G401.6 (cell line): ENCODE data around the gene GTF2H2C_2.
"Not testable (repeated sequence)": the region's sequence is repeated elsewhere in the genome, so short reads cannot be mapped to it uniquely, and the experiment has no call there.

Experiments used
- FAIRE-seq: peaks from 2 replicates; lab custom pipeline; 2012; peaks lifted over from hg19 to GRCh38; lab: Jason Lieb, UNC

The GTF2H2C_2 gene

DNA sequence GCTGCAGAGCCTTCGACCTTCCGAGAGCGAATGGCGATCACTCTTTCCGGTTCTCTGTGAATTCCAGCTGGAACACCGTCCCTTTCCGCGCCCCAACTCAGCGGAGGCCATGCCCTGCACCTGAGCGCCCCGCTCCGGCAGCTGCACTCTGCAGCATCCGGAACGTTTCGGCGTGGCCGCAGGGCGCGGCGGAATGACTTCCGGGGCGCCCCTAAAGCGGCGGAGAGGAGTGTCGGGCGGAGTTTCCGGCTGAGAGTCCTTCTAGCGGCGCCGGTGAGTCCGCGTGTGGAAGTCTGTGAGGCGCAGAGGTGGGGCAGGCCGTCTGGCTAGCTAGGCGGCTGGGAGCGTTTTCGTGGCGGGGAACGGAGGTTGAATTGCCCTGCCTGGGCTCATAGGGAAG is at the start of gene GTF2H2C_2:
Gene GTF2H2C_2, plus strand, starts transcription at position 252 of the 400 bp plus-strand sequence.
- not testable (repeated sequence) for FAIRE-seq

- not testable (repeated sequence) for FAIRE-seq
These were observed 14.0 kb upstream of the GTF2H2C_2 start for GRCh38 chr5:70400984-70401686.

DNA sequence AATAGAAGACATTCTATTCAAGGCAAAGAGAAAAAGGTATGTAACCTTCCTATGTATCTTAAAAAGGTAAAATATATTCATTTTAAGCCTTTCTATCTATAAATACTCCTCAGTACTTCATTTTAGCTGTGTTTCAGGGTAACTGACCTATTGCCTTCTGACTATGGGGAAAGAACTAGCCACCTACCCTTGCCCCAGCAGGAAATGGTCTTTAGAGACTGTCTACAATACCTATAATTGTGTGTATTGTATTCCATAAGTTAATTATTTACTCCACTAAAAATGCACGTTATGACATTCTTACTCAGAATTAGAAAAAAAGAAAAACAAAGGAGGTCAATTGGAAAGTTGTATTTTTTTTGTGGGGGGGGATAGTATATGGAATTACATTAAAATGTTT is 6.2 kb downstream of the GTF2H2C_2 start:
- not testable (repeated sequence) for FAIRE-seq

DNA sequence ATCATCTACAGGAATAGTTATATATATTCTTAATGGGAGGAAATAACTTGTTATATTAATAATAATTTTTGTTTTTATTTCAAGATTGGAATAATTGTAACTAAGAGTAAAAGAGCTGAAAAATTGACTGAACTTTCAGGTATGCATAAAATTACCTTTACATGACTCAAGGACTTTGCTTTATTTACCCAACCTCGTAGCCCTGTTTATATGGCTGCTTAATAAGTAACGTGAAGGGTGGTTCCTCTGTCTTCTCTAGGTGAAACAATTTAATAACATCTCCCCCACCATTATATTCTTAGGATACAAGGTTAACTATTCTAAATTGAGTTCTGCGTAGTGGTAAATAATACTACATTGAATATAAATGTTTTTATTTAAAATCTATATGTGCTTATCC is 8.0 kb downstream of the GTF2H2C_2 start:
- not testable (repeated sequence) for FAIRE-seq

DNA sequence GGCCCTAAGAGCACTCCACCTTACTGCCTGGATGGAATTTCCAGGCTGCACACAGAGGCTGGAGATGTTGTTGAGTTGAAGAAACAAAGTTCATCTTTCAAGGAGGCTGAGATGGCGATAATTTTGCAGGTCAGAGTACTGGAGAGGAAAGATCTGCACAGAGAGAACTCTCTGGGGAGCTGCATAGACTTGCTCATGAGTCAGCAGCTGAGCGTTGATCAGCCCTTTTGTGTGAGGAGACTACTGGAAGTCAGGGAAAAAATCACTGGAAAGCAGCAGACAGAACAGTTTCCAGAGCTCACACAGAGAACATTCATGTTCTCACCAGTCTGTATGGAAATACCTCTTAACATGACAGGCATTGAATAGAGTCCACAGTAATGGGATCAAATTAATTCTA is 23.4 kb downstream of the GTF2H2C_2 start:
- FAIRE-seq: not testable (repeated sequence)

DNA sequence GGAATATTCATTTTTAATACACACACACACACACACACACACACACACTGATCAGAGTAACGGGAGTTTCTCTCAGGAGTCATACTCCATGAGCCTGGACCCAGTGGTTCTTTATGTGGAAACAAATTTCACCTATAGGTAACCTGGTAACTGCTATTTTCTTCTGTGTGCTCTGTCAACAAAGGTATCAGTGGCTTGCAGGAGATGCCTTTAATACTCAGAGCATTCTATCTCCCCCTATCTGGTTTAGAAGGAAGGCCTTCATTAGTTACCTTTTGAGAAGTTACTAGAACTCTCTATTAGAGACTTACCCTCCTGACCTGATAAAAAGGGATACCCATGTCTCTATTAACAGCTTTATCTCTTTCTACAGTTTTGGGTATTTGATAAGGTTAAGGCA is 34.4 kb downstream of the GTF2H2C_2 start:
- FAIRE-seq: not testable (repeated sequence)

- FAIRE-seq: not testable (repeated sequence)
These were observed 36.2 kb downstream of the GTF2H2C_2 start for GRCh38 chr5:70451249-70451984.

- not testable (repeated sequence) for FAIRE-seq
These were observed 41.9 kb downstream of the GTF2H2C_2 start for GRCh38 chr5:70457093-70457492.

DNA sequence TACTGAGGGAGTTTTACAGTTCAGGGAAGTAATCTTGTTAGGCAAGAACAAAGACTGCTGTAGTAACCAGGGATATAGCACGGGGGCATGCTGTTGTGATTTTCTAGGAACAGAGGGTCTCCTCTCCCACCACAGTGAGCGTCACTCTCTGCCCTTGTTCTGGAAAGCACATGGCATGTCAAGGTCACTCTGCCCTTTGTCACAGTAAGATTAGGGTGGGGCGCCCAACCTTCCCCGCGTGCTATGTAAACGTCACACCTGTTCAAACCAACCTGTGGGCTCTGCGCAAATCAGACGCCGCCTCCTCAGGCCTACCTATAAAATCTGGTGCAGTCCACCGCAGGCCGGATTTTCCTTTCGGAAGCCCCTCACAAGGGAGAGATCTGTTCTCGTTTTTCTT is 44.0 kb downstream of the GTF2H2C_2 start:
- not testable (repeated sequence) for FAIRE-seq

GRCh38 chr5:70461984-70462383 is 46.8 kb downstream of the GTF2H2C_2 start:
- not testable (repeated sequence) for FAIRE-seq

DNA sequence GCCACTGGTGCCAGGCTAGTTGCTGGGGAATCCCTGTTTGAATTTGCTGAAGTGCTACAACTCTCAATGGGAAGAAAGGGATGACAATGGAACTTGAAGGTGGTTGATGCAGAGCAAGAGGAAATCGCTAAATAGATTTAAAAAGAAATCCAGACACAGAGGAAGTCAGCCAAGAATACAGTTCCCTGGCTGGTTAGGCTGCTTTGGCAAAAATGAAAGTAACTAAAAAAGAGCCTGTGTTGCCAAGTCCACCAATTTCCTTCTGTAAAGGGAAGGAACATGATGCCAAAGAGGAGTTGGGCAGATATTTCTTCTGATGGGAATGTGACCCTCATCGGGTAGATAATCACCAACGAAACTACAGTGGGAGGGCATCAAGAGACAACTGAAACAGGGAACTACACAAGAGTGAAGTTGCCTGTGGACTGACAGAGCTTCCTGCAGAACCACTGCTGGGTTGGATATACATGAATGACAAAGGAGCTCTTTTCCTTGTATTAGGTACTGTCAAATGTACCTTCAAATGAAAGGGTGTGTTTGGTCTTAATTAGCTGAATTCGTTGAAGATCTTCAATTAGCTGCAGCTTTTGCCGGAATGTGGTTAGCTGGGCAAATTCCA is 49.0 kb downstream of the GTF2H2C_2 start:
- FAIRE-seq: not testable (repeated sequence)

GRCh38 chr5:70469926-70470509 is 54.9 kb downstream of the GTF2H2C_2 start:
- FAIRE-seq: not testable (repeated sequence)
